C4-2B (cell line): ENCODE results near the gene DPF3.

Experiments
- CTCF ChIP-seq: fragments of 450-650 bp; conservative IDR thresholded peaks from 2 replicates; pipeline ENCODE4 v1.5.1; 2017; ENCODE audit warnings: mild to moderate bottlenecking
- ZFX ChIP-seq: fragments of 450-650 bp; IDR thresholded peaks from 2 replicates; pipeline ENCODE4 v1.6.1; 2017

- TF ChIP-seq CTCF, result no peak
- no peak for TF ChIP-seq ZFX
Observed at GRCh38 chr14:72781561-72782508, 112.1 kb downstream of the DPF3 start.
